IMR-90 (cell line): ENCODE measurements around the gene INPP1. TPM values are rescaled to one million over a fixed set of nuclear protein-coding genes. Genes with fewer than 3 reads are reported as not detected.

Experiments
- ATAC-seq: fragments of 200-7000 bp; cut with Tn5 transposase; 2 replicates; pipeline ENCODE4 v1.9.1; 2020; ENCODE audit warnings: low read depth, mild to moderate bottlenecking, moderate library complexity
- BruUV-seq: library from RNA; stranded (reverse); fragments of 400-500 nt; replicated peaks from 2 replicates; lab custom pipeline; 2021; lab: Mats Ljungman, UMichigan
- CTCF ChIA-PET: fragments of 300-600 bp; formaldehyde crosslinking; extraction: SDS; loops from one replicate; lab custom pipeline; 2021; ENCODE audit warnings: antibody characterized with exemption; lab: Yijun Ruan, JAX
- POLR2A ChIA-PET: fragments of 300-600 bp; sonication (Branson Sonifier 250); formaldehyde crosslinking; loops from one replicate; lab custom pipeline; 2022; ENCODE audit warnings: antibody characterized with exemption; ENCODE audit not compliant: unreplicated experiment; lab: Charles Lee
- DNase-seq: peaks from one replicate; pipeline ENCODE4 v3.0.0; 2013
- H2AFZ ChIP-seq: replicated peaks from 2 replicates; pipeline ENCODE3; 2013; ENCODE audit warnings: low read length, mild to moderate bottlenecking; ENCODE audit not compliant: poor library complexity
- H2AK5ac ChIP-seq: 2 replicates; pipeline ENCODE4 v1.6.1; 2013; ENCODE audit warnings: low read depth, low read length, inconsistent platforms
- H2AK9ac ChIP-seq: replicated peaks from 2 replicates; pipeline ENCODE3; 2013; ENCODE audit warnings: mild to moderate bottlenecking, low read depth, low read length, moderate library complexity; ENCODE audit not compliant: poor library complexity
- H2BK120ac ChIP-seq: 2 replicates; pipeline ENCODE4 v1.6.1; 2013; ENCODE audit warnings: low read depth, low read length, inconsistent platforms
- H2BK15ac ChIP-seq: 3 replicates; pipeline ENCODE4 v1.6.1; 2013; ENCODE audit warnings: low read depth, low read length, inconsistent platforms
- H2BK20ac ChIP-seq: 2 replicates; pipeline ENCODE4 v1.6.1; 2013; ENCODE audit warnings: low read depth, mild to moderate bottlenecking, inconsistent platforms, low read length, moderate library complexity
- H2BK5ac ChIP-seq: 2 replicates; pipeline ENCODE4 v1.6.1; 2013; ENCODE audit warnings: mild to moderate bottlenecking, low read depth, low read length, inconsistent platforms; ENCODE audit not compliant: poor library complexity, severe bottlenecking
- H3K14ac ChIP-seq: replicated peaks from 2 replicates; pipeline ENCODE4 v1.6.1; 2013; ENCODE audit warnings: low read depth, low read length, inconsistent platforms
- H3K18ac ChIP-seq: 2 replicates; pipeline ENCODE4 v1.6.1; 2013; ENCODE audit warnings: low read depth, low read length, control low read depth
- H3K23ac ChIP-seq: 2 replicates; pipeline ENCODE4 v1.6.1; 2013; ENCODE audit warnings: low read depth, low read length, inconsistent platforms
- H3K27ac ChIP-seq: 2 replicates; pipeline ENCODE4 v1.5.1; 2013; ENCODE audit warnings: mild to moderate bottlenecking, control low read depth, low read length; ENCODE audit not compliant: insufficient read depth
- H3K27me3 ChIP-seq: 2 replicates; pipeline ENCODE4 v1.6.1; 2013; ENCODE audit warnings: low read length; ENCODE audit not compliant: control insufficient read depth, insufficient read depth
- H3K36me3 ChIP-seq: 2 replicates; pipeline ENCODE4 v1.6.1; 2013; ENCODE audit warnings: low read length, mixed read lengths; ENCODE audit not compliant: control insufficient read depth, insufficient read depth
- H3K4ac ChIP-seq: 2 replicates; pipeline ENCODE4 v1.6.1; 2013; ENCODE audit warnings: low read depth, low read length, inconsistent platforms
- H3K4me1 ChIP-seq: 2 replicates; pipeline ENCODE4 v1.6.1; 2013; ENCODE audit warnings: low read length, mixed read lengths; ENCODE audit not compliant: control insufficient read depth, insufficient read depth
- H3K4me2 ChIP-seq: 2 replicates; pipeline ENCODE4 v1.6.1; 2013; ENCODE audit warnings: low read depth, mild to moderate bottlenecking, control low read depth, low read length, moderate library complexity
- H3K4me3 ChIP-seq: 2 replicates; pipeline ENCODE4 v1.5.1; 2013; ENCODE audit warnings: low read depth, mild to moderate bottlenecking, control low read depth, low read length, moderate library complexity; ENCODE audit not compliant: insufficient read depth
- H3K56ac ChIP-seq: 2 replicates; pipeline ENCODE4 v1.6.1; 2013; ENCODE audit warnings: low read length, inconsistent platforms; ENCODE audit not compliant: insufficient read depth; ENCODE audit errors: extremely low read depth
- H3K79me1 ChIP-seq, 2 experiments: 2 replicates each; pipeline ENCODE4 v1.6.1; 2013; ENCODE audit warnings: low read length in 2 of 2, inconsistent platforms in 1 of 2, low read depth in 1 of 2
- H3K9ac ChIP-seq: 2 replicates; pipeline ENCODE4 v1.6.1; 2013; ENCODE audit warnings: low read depth, low read length, control low read depth
- H3K9me1 ChIP-seq: 2 replicates; pipeline ENCODE4 v1.6.1; 2013; ENCODE audit warnings: low read length, inconsistent platforms; ENCODE audit not compliant: insufficient read depth
- H3K9me3 ChIP-seq: 2 replicates; pipeline ENCODE4 v1.6.1; 2013; ENCODE audit warnings: low read length; ENCODE audit not compliant: control insufficient read depth, insufficient read depth
- H4K20me1 ChIP-seq: 2 replicates; pipeline ENCODE4 v1.6.1; 2013; ENCODE audit warnings: low read length, inconsistent platforms; ENCODE audit not compliant: insufficient read depth
- H4K5ac ChIP-seq: 2 replicates; pipeline ENCODE4 v1.6.1; 2013; ENCODE audit warnings: mild to moderate bottlenecking, low read depth, low read length, control low read depth
- H4K8ac ChIP-seq, 2 experiments: 2 replicates each; pipeline ENCODE4 v1.6.1; 2013; ENCODE audit warnings: low read depth in 2 of 2, low read length in 2 of 2, control low read depth in 1 of 2, inconsistent platforms in 1 of 2
- H4K91ac ChIP-seq: 2 replicates; pipeline ENCODE4 v1.6.1; 2013; ENCODE audit warnings: low read depth, low read length, inconsistent platforms; ENCODE audit not compliant: insufficient read depth
- BHLHE40 ChIP-seq: fragments of 150-350 bp; IDR thresholded peaks from 2 replicates; pipeline ENCODE4 v1.6.1; 2016; ENCODE audit warnings: mild to moderate bottlenecking, low read depth, low read length
- CEBPB ChIP-seq: IDR thresholded peaks from 2 replicates; pipeline ENCODE4 v1.6.1; 2012; ENCODE audit warnings: low read depth, low read length, improper control_type of control experiment
- CHD1 ChIP-seq: IDR thresholded peaks from 2 replicates; pipeline ENCODE4 v1.6.1; 2012; ENCODE audit warnings: low read depth, low read length, improper control_type of control experiment
- CTCF ChIP-seq: conservative IDR thresholded peaks from 2 replicates; pipeline ENCODE4 v1.5.1; 2012; ENCODE audit warnings: mild to moderate bottlenecking, low read depth, low read length, improper control_type of control experiment
- ELK1 ChIP-seq: fragments of 150-350 bp; IDR thresholded peaks from 2 replicates; pipeline ENCODE4 v1.6.1; 2016; ENCODE audit warnings: low read depth, mild to moderate bottlenecking, low read length, moderate library complexity, borderline replicate concordance
- FOS ChIP-seq: fragments of 150-350 bp; IDR thresholded peaks from 2 replicates; pipeline ENCODE4 v1.6.1; 2016; ENCODE audit warnings: low read depth, low read length
- MAFK ChIP-seq: IDR thresholded peaks from 2 replicates; pipeline ENCODE4 v1.6.1; 2012; ENCODE audit warnings: low read depth, low read length, improper control_type of control experiment
- MAZ ChIP-seq: IDR thresholded peaks from 2 replicates; pipeline ENCODE4 v1.6.1; 2012; ENCODE audit warnings: low read depth, mild to moderate bottlenecking, low read length, improper control_type of control experiment, moderate library complexity, borderline replicate concordance
- MXI1 ChIP-seq: IDR thresholded peaks from 2 replicates; pipeline ENCODE4 v1.6.1; 2012; ENCODE audit warnings: low read depth, mild to moderate bottlenecking, low read length, moderate library complexity, borderline replicate concordance
- NFE2L2 ChIP-seq: fragments of 150-350 bp; IDR thresholded peaks from 2 replicates; pipeline ENCODE4 v1.6.1; 2016; ENCODE audit warnings: low read depth, mild to moderate bottlenecking, low read length
- POLR2A ChIP-seq: IDR thresholded peaks from 2 replicates; pipeline ENCODE4 v1.6.1; 2012; ENCODE audit warnings: mild to moderate bottlenecking, low read depth, low read length
- RAD21 ChIP-seq: IDR thresholded peaks from 2 replicates; pipeline ENCODE4 v1.6.1; 2012; ENCODE audit warnings: low read length, improper control_type of control experiment
- RCOR1 ChIP-seq: IDR thresholded peaks from 2 replicates; pipeline ENCODE4 v1.6.1; 2012; ENCODE audit warnings: mild to moderate bottlenecking, low read length, improper control_type of control experiment; ENCODE audit not compliant: insufficient replicate concordance
- RFX5 ChIP-seq: IDR thresholded peaks from 2 replicates; pipeline ENCODE4 v1.8.0; 2012; ENCODE audit warnings: low read depth, mild to moderate bottlenecking, low read length, moderate library complexity
- SMC3 ChIP-seq: fragments of 150-350 bp; IDR thresholded peaks from 2 replicates; pipeline ENCODE4 v1.6.1; 2016; ENCODE audit warnings: low read depth, mild to moderate bottlenecking, antibody characterized with exemption, low read length, moderate library complexity
- USF2 ChIP-seq: fragments of 150-350 bp; IDR thresholded peaks from 2 replicates; pipeline ENCODE4 v1.6.1; 2017; ENCODE audit warnings: mild to moderate bottlenecking, antibody characterized with exemption, low read length, low read depth
- WGBS, 2 experiments: methylation state at CpG; one replicate each; pipeline versions ENCODE4 v1.1.5 to v1.1.7; 2013; ENCODE audit warnings: missing lambda C conversion rate in 2 of 2; ENCODE audit not compliant: insufficient read length in 1 of 2; ENCODE audit errors: extremely low coverage in 2 of 2; 5-methylcytosine and 5-hydroxymethylcytosine counted together
- dilution Hi-C: fragments of 300-500 bp; cut with HindIII; formaldehyde crosslinking; loops from one replicate; pipeline ENCODE4 v1.14.3; 2018; ENCODE audit warnings: low sequenced_read_pairs; ENCODE audit not compliant: unreplicated experiment
- in situ Hi-C: fragments of 300-500 bp; cut with MboI; formaldehyde crosslinking; loops from 3 replicates; pipeline ENCODE4 v1.14.3; 2019; ENCODE audit warnings: low sequenced_read_pairs, inconsistent platforms, mixed read lengths
- intact Hi-C: fragments of 100-400 bp; cut with micrococcal nuclease; formaldehyde crosslinking; loops from 2 replicates; pipeline ENCODE4 v1.10.0; 2022
- polyA plus RNA-seq, 3 experiments: library from polyadenylated mRNA; depleted of rRNA; stranded (reverse); fragments of >200 nt; gene quantifications; 2 replicates each; pipeline ENCODE4 v1.2.3, GENCODE V29; 2012; ENCODE audit warnings: low replicate concordance in 1 of 3
- total RNA-seq: library from RNA; depleted of rRNA; stranded (reverse); fragments of >200 nt; gene quantifications from 2 replicates; pipeline ENCODE4 v1.2.3, GENCODE V29; 2012

INPP1 gene
- total and polyA plus RNA-seq, 2 of the 4 experiments (the other 2 are of a cell fraction): 4.1 to 10.1 TPM

GRCh38 chr2:190379249-190379964 lies 36.0 kb downstream of the INPP1 start:
- no peak overlapping the region for H3K23ac ChIP-seq
- peak overlapping the region; percentile 2 for H2AFZ ChIP-seq
- no peaks in the 10 kb centered on the region for H3K9me1 ChIP-seq
- H3K79me1 ChIP-seq: no peaks in the 10 kb centered on the region
- no peak overlapping the region for H2AK5ac ChIP-seq
- H3K56ac ChIP-seq: no peak overlapping the region
- H2BK5ac ChIP-seq: no peak overlapping the region
- H4K5ac ChIP-seq: no peak overlapping the region
- H3K4me1 ChIP-seq: no peaks in the 10 kb centered on the region
- dilution Hi-C loops: no loop called here
- H3K4me3 ChIP-seq: no peak overlapping the region
- H3K9me3 ChIP-seq: no peaks in the 10 kb centered on the region
- TF ChIP-seq SMC3 (no peak), FOS (no peak), ELK1 (no peak), MXI1 (no peak), BHLHE40 (no peak), CEBPB (no peak), USF2 (no peak), RCOR1 (no peak), CTCF (no peak), NFE2L2 (no peak), MAFK (no peak), RAD21 (no peak), RFX5 (no peak), CHD1 (no peak), MAZ (no peak), POLR2A (no peak)
- intact Hi-C loops: no loop called here
- no CpG with 5 or more reads among the region's 10 CpGs for WGBS, 2 experiments
- H3K14ac ChIP-seq: no peak overlapping the region
- H4K8ac ChIP-seq: no peak overlapping the region
- H3K18ac ChIP-seq: no peak overlapping the region
- peak; percentile 64 for ATAC-seq
- H3K36me3 ChIP-seq: no peaks in the 10 kb centered on the region
- in situ Hi-C loops: loop anchor here (10.0 kb wide), 1 partner anchor 295 kb away; no protein-coding TSS in a partner anchor
- H3K27me3 ChIP-seq: no peaks in the 10 kb centered on the region
- H3K27ac ChIP-seq: no peak overlapping the region
- 0 out of 3 replicates have a peak overlapping the region, but pooled peaks have one; percentile 7 for H2BK15ac ChIP-seq
- H3K4me2 ChIP-seq: no peak overlapping the region
- POLR2A ChIA-PET: no interaction called here
- DNase-seq: peak; percentile 57
- CTCF ChIA-PET: no interaction called here
- no peak overlapping the region for H4K91ac ChIP-seq
- H4K20me1 ChIP-seq: no peaks in the 10 kb centered on the region
- no peak overlapping the region for H3K9ac ChIP-seq
- no peak overlapping the region for H2BK120ac ChIP-seq
- no peak overlapping the region for H3K4ac ChIP-seq
- H2BK20ac ChIP-seq: no peak overlapping the region
- H2AK9ac ChIP-seq: no peak overlapping the region
- no TSS peak for BruUV-seq
